Neural progenitor cell (in vitro differentiated cells): ENCODE results near the gene METTL4. TPM values are rescaled to one million over a fixed set of nuclear protein-coding genes. Genes with fewer than 3 reads are reported as not detected.

Experiments used
- DNase-seq: peaks from one replicate; pipeline ENCODE4 v3.0.0-alpha.2; 2016; ENCODE audit warnings: low spot score
- H2AFZ ChIP-seq: fragments of 200-600 bp; sonication (generic); replicated peaks from 2 replicates; pipeline ENCODE4 v1.6.1; 2016; ENCODE audit warnings: antibody characterized with exemption
- H3F3A ChIP-seq: fragments of 200-600 bp; sonication (generic); 2 replicates; pipeline ENCODE4 v1.6.1; 2016; ENCODE audit warnings: antibody characterized with exemption, low read depth
- H3K27ac ChIP-seq: fragments of 200-600 bp; sonication (generic); 2 replicates; pipeline ENCODE4 v1.5.1; 2016; ENCODE audit warnings: mild to moderate bottlenecking
- H3K27me3 ChIP-seq: fragments of 200-600 bp; sonication (generic); 2 replicates; pipeline ENCODE4 v1.6.1; 2016; ENCODE audit warnings: mild to moderate bottlenecking, moderate library complexity
- H3K36me3 ChIP-seq: fragments of 200-600 bp; sonication (generic); 2 replicates; pipeline ENCODE4 v1.5.1; 2016
- H3K4me1 ChIP-seq: fragments of 200-600 bp; sonication (generic); 2 replicates; pipeline ENCODE4 v1.6.1; 2016; ENCODE audit warnings: mixed run types
- H3K4me2 ChIP-seq: fragments of 200-600 bp; sonication (generic); 2 replicates; pipeline ENCODE4 v1.6.1; 2016
- H3K4me3 ChIP-seq: fragments of 200-600 bp; sonication (generic); 2 replicates; pipeline ENCODE4 v1.5.1; 2016
- H3K79me2 ChIP-seq: fragments of 200-600 bp; sonication (generic); 2 replicates; pipeline ENCODE4 v1.6.1; 2016; ENCODE audit warnings: low read depth
- H3K9ac ChIP-seq: fragments of 200-600 bp; sonication (generic); 2 replicates; pipeline ENCODE4 v1.6.1; 2016
- H3K9me3 ChIP-seq: fragments of 200-600 bp; sonication (generic); 2 replicates; pipeline ENCODE4 v1.5.1; 2016; ENCODE audit warnings: low read depth
- H4K20me1 ChIP-seq: fragments of 200-600 bp; sonication (generic); 2 replicates; pipeline ENCODE4 v1.6.1; 2016; ENCODE audit warnings: low read depth
- H3K27ac Mint-ChIP-seq: 3 replicates; pipeline ENCODE4 v1.8.0; 2021; ENCODE audit warnings: mixed read lengths
- H3K27me3 Mint-ChIP-seq: 2 replicates; pipeline ENCODE4 v1.8.0; 2022; ENCODE audit warnings: low read depth, mild to moderate bottlenecking, inconsistent platforms, moderate library complexity, mixed read lengths; ENCODE audit not compliant: insufficient read depth
- H3K36me3 Mint-ChIP-seq: 3 replicates; pipeline ENCODE4 v1.8.0; 2021; ENCODE audit warnings: mixed read lengths
- H3K4me1 Mint-ChIP-seq: 3 replicates; pipeline ENCODE4 v1.8.0; 2021; ENCODE audit warnings: mixed read lengths
- H3K4me3 Mint-ChIP-seq: 3 replicates; pipeline ENCODE4 v1.8.0; 2021; ENCODE audit warnings: mild to moderate bottlenecking, moderate library complexity, mixed read lengths
- H3K9me3 Mint-ChIP-seq: 3 replicates; pipeline ENCODE4 v1.8.0; 2020; ENCODE audit warnings: mixed read lengths
- EZH2 ChIP-seq: fragments of 200-600 bp; sonication (generic); IDR thresholded peaks from 2 replicates; pipeline ENCODE4 v1.6.1; 2017; ENCODE audit warnings: antibody characterized with exemption, mild to moderate bottlenecking, moderate library complexity
- EZH2phosphoT487 ChIP-seq: fragments of 200-600 bp; sonication (generic); IDR thresholded peaks from 2 replicates; pipeline ENCODE4 v1.6.1; 2017; ENCODE audit warnings: antibody characterized with exemption
- total RNA-seq: library from RNA; depleted of rRNA; stranded (reverse); fragments of >200 nt; gene quantifications from 2 replicates; pipeline ENCODE4 v1.2.3, GENCODE V29; 2015; ENCODE audit warnings: low replicate concordance
- TF ChIP-seq, protein P1 (sequence below): fragments of 200-600 bp; sonication (generic); IDR thresholded peaks from 2 replicates; pipeline ENCODE4 v1.5.1; 2017; ENCODE audit warnings: antibody characterized with exemption, mild to moderate bottlenecking

Gene METTL4
- total RNA-seq, 1 donor from 2014 or later: 30.8 TPM

DNA sequence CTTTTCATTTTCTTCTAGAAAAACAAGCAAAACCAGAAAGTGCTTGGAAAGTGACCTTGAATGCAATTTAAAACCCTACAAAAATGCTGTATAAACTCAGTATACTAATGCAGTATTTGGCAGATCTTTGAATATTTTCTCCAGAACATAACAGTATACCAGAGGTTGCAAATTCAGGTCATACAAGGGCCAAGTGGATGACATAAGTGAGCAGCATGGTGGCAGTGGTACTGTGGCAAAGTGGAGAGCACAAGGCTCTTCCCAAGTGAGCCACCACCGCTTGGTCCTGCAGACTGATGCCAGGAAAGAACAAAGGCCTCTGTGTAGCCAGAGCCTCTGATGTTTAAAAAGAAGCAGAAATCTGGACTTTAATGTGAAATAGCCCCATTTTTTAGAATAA lies 33.1 kb downstream of the METTL4 start:
- Mint-ChIP-seq H3K27ac (no peak overlapping the region), H3K4me3 (no peak overlapping the region), H3K9me3 (no peaks in the 10 kb centered on the region)

DNA sequence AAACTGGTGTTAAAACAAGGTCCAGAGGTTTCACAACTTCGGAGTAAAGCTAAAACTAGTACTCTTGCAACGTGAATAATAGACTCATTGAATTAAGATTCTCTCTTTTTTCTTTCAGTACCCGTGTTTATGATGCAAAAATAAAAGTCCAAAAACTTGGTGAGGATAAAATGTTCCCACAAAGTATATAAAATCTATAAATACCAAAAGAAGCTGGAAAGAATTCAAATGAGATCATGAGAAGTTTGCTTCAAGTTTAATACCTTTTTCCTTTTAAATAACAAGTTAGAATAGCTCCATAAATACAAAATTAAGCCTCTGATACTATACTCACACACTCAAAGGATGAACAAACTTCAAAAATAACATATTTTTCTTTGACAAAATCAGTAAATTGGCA lies 34.0 kb downstream of the METTL4 start:
- no peaks in the 10 kb centered on the region for H4K20me1 ChIP-seq
- no peak overlapping the region for H3K27ac ChIP-seq
- H3K4me3 ChIP-seq: no peak overlapping the region
- H3K4me2 ChIP-seq: no peak overlapping the region
- Mint-ChIP-seq H3K27me3 (no peaks in the 10 kb centered on the region), H3K4me1 (peaks cover 12% of the 10 kb centered on the region), H3K27ac (no peak overlapping the region), H3K9me3 (peaks cover 4% of the 10 kb centered on the region), H3K4me3 (no peak overlapping the region), H3K36me3 (peaks cover 10% of the 10 kb centered on the region)
- no peaks in the 10 kb centered on the region for H3K9me3 ChIP-seq
- no peak overlapping the region for H3K9ac ChIP-seq
- H2AFZ ChIP-seq: no peak overlapping the region
- no peaks in the 10 kb centered on the region for H3K27me3 ChIP-seq
- TF ChIP-seq, protein P1, sequence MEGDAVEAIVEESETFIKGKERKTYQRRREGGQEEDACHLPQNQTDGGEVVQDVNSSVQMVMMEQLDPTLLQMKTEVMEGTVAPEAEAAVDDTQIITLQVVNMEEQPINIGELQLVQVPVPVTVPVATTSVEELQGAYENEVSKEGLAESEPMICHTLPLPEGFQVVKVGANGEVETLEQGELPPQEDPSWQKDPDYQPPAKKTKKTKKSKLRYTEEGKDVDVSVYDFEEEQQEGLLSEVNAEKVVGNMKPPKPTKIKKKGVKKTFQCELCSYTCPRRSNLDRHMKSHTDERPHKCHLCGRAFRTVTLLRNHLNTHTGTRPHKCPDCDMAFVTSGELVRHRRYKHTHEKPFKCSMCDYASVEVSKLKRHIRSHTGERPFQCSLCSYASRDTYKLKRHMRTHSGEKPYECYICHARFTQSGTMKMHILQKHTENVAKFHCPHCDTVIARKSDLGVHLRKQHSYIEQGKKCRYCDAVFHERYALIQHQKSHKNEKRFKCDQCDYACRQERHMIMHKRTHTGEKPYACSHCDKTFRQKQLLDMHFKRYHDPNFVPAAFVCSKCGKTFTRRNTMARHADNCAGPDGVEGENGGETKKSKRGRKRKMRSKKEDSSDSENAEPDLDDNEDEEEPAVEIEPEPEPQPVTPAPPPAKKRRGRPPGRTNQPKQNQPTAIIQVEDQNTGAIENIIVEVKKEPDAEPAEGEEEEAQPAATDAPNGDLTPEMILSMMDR: no peak
- peaks cover 12% of the 10 kb centered on the region for H3K4me1 ChIP-seq
- H3K36me3 ChIP-seq: no peaks in the 10 kb centered on the region
- H3K79me2 ChIP-seq: no peaks in the 10 kb centered on the region
- DNase-seq: no peak
- H3F3A ChIP-seq: no peaks in the 10 kb centered on the region

More for the DNA sequence above, 33.1 kb downstream of the METTL4 start:
- Histone ChIP-seq H3K27me3 (no peaks in the 10 kb centered on the region), H3K4me1 (peaks cover 12% of the 10 kb centered on the region), H2AFZ (no peak overlapping the region), H3K9ac (no peak overlapping the region), H3K9me3 (no peaks in the 10 kb centered on the region), H3K27ac (no peak overlapping the region), H4K20me1 (no peaks in the 10 kb centered on the region), H3K36me3 (no peaks in the 10 kb centered on the region), H3F3A (no peaks in the 10 kb centered on the region), H3K4me3 (no peak overlapping the region), H3K79me2 (no peaks in the 10 kb centered on the region), H3K4me2 (no peak overlapping the region)
- Mint-ChIP-seq H3K4me1 (peaks cover 12% of the 10 kb centered on the region), H3K27me3 (no peaks in the 10 kb centered on the region), H3K36me3 (peaks cover 10% of the 10 kb centered on the region)
- no peak for DNase-seq
- TF ChIP-seq, protein P1: no peak
- TF ChIP-seq EZH2 (no peak), EZH2phosphoT487 (no peak)

DNA sequence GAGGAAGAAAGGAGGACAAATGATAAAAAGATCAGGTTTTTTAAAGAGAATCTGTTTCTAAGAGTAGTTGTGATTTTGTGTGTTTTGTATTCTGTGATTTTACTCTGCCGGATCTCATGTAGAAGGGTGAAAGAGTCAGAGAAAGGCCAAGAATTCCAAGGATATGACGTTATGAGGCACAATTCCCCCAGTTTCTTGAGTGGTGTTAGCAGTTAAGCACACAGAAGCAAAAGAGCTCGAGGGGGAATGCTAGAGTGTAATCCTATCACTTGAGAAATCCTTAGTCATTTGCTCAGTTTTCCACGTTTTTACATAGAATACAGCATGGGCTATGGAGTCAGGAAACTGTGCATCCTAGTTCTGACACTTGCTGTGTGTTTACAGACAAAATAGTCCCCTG lies 34.8 kb downstream of the METTL4 start:
- Mint-ChIP-seq H3K9me3 (peaks cover 7% of the 10 kb centered on the region), H3K4me1 (peaks cover 12% of the 10 kb centered on the region), H3K27ac (no peak overlapping the region), H3K27me3 (no peaks in the 10 kb centered on the region), H3K4me3 (no peak overlapping the region), H3K36me3 (peaks cover 15% of the 10 kb centered on the region)
- no peak overlapping the region for H3K27ac ChIP-seq
- H3K27me3 ChIP-seq: no peaks in the 10 kb centered on the region
- H3K79me2 ChIP-seq: no peaks in the 10 kb centered on the region
- H3K36me3 ChIP-seq: no peaks in the 10 kb centered on the region
- H3K4me1 ChIP-seq: peaks cover 12% of the 10 kb centered on the region
- H2AFZ ChIP-seq: no peak overlapping the region
- no peaks in the 10 kb centered on the region for H3K9me3 ChIP-seq
- no peaks in the 10 kb centered on the region for H4K20me1 ChIP-seq
- no peak overlapping the region for H3K9ac ChIP-seq
- no peak for DNase-seq
- no peak overlapping the region for H3K4me2 ChIP-seq
- H3F3A ChIP-seq: no peaks in the 10 kb centered on the region
- no peak overlapping the region for H3K4me3 ChIP-seq
- TF ChIP-seq, protein P1: no peak
- TF ChIP-seq EZH2 (no peak), EZH2phosphoT487 (no peak)
